Panc1 (cell line): ENCODE data around the gene TGDS. TPM values are rescaled to one million over a fixed set of nuclear protein-coding genes. Genes with fewer than 3 reads are reported as not detected.

ENCODE experiments used
- ATAC-seq: fragments of 200-7000 bp; cut with Tn5 transposase; 2 replicates; pipeline ENCODE4 v1.9.1; 2020; ENCODE audit warnings: mild to moderate bottlenecking, moderate library complexity
- BruUV-seq: library from RNA; stranded (reverse); fragments of 400-500 nt; replicated peaks from 2 replicates; lab custom pipeline; 2021; lab: Mats Ljungman, UMichigan
- CTCF ChIA-PET: fragments of 300-600 bp; sonication (Branson Sonifier 250); formaldehyde crosslinking; loops from one replicate; lab custom pipeline; 2022; ENCODE audit warnings: antibody characterized with exemption; lab: Charles Lee
- POLR2A ChIA-PET: fragments of 300-600 bp; sonication (Branson Sonifier 250); formaldehyde crosslinking; loops from one replicate; lab custom pipeline; 2022; ENCODE audit warnings: antibody characterized with exemption; lab: Charles Lee
- DNase-seq: peaks from one replicate; pipeline ENCODE4 v3.0.0-alpha.2; 2010; ENCODE audit warnings: low read depth, low spot score
- H3K27ac ChIP-seq: 2 replicates; pipeline ENCODE4 v1.5.1; 2011; ENCODE audit warnings: mild to moderate bottlenecking, low read length, inconsistent platforms
- H3K27me3 ChIP-seq: fragments of 200-500 bp; sonication (Bioruptor generic); 2 replicates; pipeline ENCODE4 v1.6.0; 2014; ENCODE audit warnings: low read length, inconsistent platforms; ENCODE audit not compliant: control insufficient read depth, insufficient read depth
- H3K36me3 ChIP-seq: fragments of 200-500 bp; sonication (Bioruptor generic); 2 replicates; pipeline ENCODE4 v1.5.1; 2014; ENCODE audit warnings: inconsistent platforms, mild to moderate bottlenecking, low read length, moderate library complexity; ENCODE audit not compliant: control insufficient read depth, insufficient read depth
- H3K4me1 ChIP-seq: 2 replicates; pipeline ENCODE4 v1.5.1; 2011; ENCODE audit warnings: inconsistent platforms, mild to moderate bottlenecking, low read length, moderate library complexity; ENCODE audit not compliant: control insufficient read depth, insufficient read depth
- H3K4me3 ChIP-seq, 2 experiments: 2 replicates each; pipeline ENCODE4 v1.5.1; 2011 to 2012; ENCODE audit warnings: low read depth in 2 of 2, low read length in 2 of 2, mild to moderate bottlenecking in 2 of 2, inconsistent platforms in 1 of 2, moderate library complexity in 1 of 2
- H3K9me3 ChIP-seq: fragments of 200-500 bp; sonication (Bioruptor generic); 2 replicates; pipeline ENCODE4 v1.5.1; 2014; ENCODE audit warnings: low read depth, mild to moderate bottlenecking, inconsistent platforms, low read length, moderate library complexity; ENCODE audit not compliant: control insufficient read depth, insufficient read depth
- POLR2AphosphoS5 ChIP-seq: IDR thresholded peaks from 2 replicates; pipeline ENCODE4 v1.6.1; 2012; ENCODE audit warnings: mild to moderate bottlenecking, low read depth, low read length, moderate library complexity
- SIN3A ChIP-seq: IDR thresholded peaks from 2 replicates; pipeline ENCODE4 v1.6.1; 2012; ENCODE audit warnings: low read depth, mild to moderate bottlenecking, low read length, moderate library complexity, borderline replicate concordance; ENCODE audit not compliant: insufficient read depth
- TCF7L2 ChIP-seq: IDR thresholded peaks from 2 replicates; pipeline ENCODE4 v1.6.1; 2011; ENCODE audit warnings: mild to moderate bottlenecking, low read depth, low read length, inconsistent platforms
- in situ Hi-C: cut with HindIII; loops from 2 replicates; pipeline ENCODE4 v1.10.0; 2016; ENCODE audit warnings: low sequenced_read_pairs, low pct_unique_long_range_greater_than_20kb
- intact Hi-C: fragments of 100-400 bp; cut with micrococcal nuclease; formaldehyde crosslinking; loops from one replicate; pipeline ENCODE4 v1.10.0; 2022; ENCODE audit not compliant: unreplicated experiment
- total RNA-seq: library from RNA; stranded (reverse); gene quantifications from one replicate; pipeline ENCODE4 v1.2.1, GENCODE V29; 2021; ENCODE audit not compliant: unreplicated experiment
- TF ChIP-seq, protein P1 (sequence below): fragments of 450-650 bp; IDR thresholded peaks from 2 replicates; pipeline ENCODE4 v1.5.1; 2017; ENCODE audit warnings: mild to moderate bottlenecking
- TF ChIP-seq, protein P2 (sequence below), 2 experiments: IDR thresholded peaks; 2 replicates each; pipeline ENCODE4 v1.6.1; 2011 to 2012; ENCODE audit warnings: low read depth in 2 of 2, control low read depth in 1 of 2, low read length in 1 of 2, mild to moderate bottlenecking in 1 of 2, moderate library complexity in 1 of 2; ENCODE audit not compliant: insufficient read depth in 1 of 2

The TGDS gene
- total RNA-seq, 1 experiment from 2014 or later: 7.9 TPM

DNA sequence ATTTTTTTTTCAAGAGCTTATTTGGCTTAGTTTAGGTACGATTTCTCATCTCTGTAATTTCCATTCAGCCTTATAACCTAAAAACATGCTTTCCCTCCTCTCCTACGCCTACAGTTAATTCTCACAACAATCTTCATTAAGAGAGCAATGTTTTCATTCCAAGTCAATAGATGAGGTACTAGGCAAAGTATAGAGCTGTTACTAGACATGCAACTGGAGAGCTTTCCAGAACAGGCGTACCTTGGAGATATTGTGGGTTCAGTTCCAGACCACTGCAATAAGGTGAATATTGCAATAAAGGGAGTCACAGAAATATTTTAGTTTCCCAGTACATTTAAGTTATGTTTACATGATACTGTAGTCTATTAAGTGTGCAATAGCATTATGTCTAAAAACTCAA is 34.8 kb downstream of the TGDS start:
- no peaks in the 10 kb centered on the region for H3K27me3 ChIP-seq
- ChIA-PET CTCF (no interaction called here), POLR2A (interaction anchor here (0.6 kb wide), 1 partner anchor 42 kb away, joined by 3 read pairs; no protein-coding TSS in a partner anchor)
- no peak overlapping the region for H3K4me3 ChIP-seq
- DNase-seq: no peak
- no peak overlapping the region for H3K27ac ChIP-seq
- in situ Hi-C loops (no loop called here), intact Hi-C loops (no loop called here)
- no peaks in the 10 kb centered on the region for H3K36me3 ChIP-seq
- BruUV-seq: no TSS peak
- H3K9me3 ChIP-seq: no peaks in the 10 kb centered on the region
- no peak for ATAC-seq
- H3K4me1 ChIP-seq: no peaks in the 10 kb centered on the region
- no peak for TF ChIP-seq POLR2AphosphoS5
- TF ChIP-seq TCF7L2: no peak
- TF ChIP-seq, protein P1, sequence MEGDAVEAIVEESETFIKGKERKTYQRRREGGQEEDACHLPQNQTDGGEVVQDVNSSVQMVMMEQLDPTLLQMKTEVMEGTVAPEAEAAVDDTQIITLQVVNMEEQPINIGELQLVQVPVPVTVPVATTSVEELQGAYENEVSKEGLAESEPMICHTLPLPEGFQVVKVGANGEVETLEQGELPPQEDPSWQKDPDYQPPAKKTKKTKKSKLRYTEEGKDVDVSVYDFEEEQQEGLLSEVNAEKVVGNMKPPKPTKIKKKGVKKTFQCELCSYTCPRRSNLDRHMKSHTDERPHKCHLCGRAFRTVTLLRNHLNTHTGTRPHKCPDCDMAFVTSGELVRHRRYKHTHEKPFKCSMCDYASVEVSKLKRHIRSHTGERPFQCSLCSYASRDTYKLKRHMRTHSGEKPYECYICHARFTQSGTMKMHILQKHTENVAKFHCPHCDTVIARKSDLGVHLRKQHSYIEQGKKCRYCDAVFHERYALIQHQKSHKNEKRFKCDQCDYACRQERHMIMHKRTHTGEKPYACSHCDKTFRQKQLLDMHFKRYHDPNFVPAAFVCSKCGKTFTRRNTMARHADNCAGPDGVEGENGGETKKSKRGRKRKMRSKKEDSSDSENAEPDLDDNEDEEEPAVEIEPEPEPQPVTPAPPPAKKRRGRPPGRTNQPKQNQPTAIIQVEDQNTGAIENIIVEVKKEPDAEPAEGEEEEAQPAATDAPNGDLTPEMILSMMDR: no peak
- no peak for TF ChIP-seq SIN3A
- TF ChIP-seq, protein P2, sequence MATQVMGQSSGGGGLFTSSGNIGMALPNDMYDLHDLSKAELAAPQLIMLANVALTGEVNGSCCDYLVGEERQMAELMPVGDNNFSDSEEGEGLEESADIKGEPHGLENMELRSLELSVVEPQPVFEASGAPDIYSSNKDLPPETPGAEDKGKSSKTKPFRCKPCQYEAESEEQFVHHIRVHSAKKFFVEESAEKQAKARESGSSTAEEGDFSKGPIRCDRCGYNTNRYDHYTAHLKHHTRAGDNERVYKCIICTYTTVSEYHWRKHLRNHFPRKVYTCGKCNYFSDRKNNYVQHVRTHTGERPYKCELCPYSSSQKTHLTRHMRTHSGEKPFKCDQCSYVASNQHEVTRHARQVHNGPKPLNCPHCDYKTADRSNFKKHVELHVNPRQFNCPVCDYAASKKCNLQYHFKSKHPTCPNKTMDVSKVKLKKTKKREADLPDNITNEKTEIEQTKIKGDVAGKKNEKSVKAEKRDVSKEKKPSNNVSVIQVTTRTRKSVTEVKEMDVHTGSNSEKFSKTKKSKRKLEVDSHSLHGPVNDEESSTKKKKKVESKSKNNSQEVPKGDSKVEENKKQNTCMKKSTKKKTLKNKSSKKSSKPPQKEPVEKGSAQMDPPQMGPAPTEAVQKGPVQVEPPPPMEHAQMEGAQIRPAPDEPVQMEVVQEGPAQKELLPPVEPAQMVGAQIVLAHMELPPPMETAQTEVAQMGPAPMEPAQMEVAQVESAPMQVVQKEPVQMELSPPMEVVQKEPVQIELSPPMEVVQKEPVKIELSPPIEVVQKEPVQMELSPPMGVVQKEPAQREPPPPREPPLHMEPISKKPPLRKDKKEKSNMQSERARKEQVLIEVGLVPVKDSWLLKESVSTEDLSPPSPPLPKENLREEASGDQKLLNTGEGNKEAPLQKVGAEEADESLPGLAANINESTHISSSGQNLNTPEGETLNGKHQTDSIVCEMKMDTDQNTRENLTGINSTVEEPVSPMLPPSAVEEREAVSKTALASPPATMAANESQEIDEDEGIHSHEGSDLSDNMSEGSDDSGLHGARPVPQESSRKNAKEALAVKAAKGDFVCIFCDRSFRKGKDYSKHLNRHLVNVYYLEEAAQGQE (IDR thresholded peaks at IDR 0.05; ENCODE audit: insufficient read depth in 1 of 2, low read depth in 2 of 2, low read length in 1 of 2): no peak

DNA sequence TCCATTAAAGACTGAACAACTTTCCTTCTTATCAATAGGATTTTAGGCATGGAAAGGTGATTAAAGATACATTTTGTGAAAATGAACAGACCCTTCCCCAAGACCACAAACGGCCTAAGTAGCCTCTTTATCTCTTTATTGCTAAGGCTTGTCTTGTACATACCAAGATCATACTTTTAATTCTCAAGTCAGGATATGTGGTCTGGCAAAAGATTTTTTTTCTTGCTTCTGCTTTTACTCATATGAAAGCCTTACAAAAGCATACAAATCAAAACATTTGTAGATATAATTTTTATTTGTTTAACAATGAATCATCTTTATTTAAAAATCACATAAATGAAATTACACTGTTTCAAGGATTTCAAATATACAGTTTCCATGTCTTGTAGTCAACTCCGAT is 35.8 kb downstream of the TGDS start:
- BruUV-seq: no TSS peak
- no peak overlapping the region for H3K4me3 ChIP-seq
- H3K9me3 ChIP-seq: no peaks in the 10 kb centered on the region
- intact Hi-C loops: no loop called here
- no peaks in the 10 kb centered on the region for H3K4me1 ChIP-seq
- no peak for DNase-seq
- TF ChIP-seq POLR2AphosphoS5: no peak
- H3K36me3 ChIP-seq: no peaks in the 10 kb centered on the region
- in situ Hi-C loops: no loop called here
- ATAC-seq: no peak
- no peak overlapping the region for H3K27ac ChIP-seq
- ChIA-PET POLR2A (no interaction called here), CTCF (no interaction called here)
- no peaks in the 10 kb centered on the region for H3K27me3 ChIP-seq

DNA sequence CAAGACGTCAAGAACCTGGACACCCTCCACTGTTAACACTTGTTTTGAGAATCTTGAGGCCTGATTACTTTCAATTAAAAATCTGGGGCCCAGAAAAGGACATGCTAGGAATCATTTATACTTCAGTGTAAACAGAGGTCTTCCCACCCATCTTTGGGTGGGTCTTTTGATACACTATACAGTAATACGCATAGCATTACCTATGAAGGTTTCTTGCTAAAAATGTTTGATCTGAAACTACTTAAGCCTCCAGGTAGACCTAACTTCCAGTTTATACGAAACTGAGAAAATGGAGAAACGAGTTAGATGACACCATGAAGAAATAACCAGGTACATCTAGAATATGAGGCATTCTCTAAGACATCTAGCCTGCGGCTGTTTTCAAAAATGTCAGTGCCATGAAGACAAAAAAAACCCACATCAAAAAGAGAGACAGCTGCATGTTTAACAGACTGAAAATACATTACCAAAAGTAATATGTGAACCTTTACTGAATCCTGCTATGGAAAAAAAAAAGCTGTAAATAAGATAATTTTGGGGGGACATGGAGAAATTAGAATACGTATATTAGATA is 36.6 kb downstream of the TGDS start:
- Histone ChIP-seq H3K4me1 (no peaks in the 10 kb centered on the region), H3K36me3 (no peaks in the 10 kb centered on the region), H3K4me3 (no peak overlapping the region), H3K27ac (no peak overlapping the region), H3K9me3 (no peaks in the 10 kb centered on the region), H3K27me3 (no peaks in the 10 kb centered on the region)
- ATAC-seq (no peak), DNase-seq (no peak)
- TF ChIP-seq SIN3A (no peak), POLR2AphosphoS5 (no peak), TCF7L2 (no peak)
- TF ChIP-seq, protein P2 (IDR thresholded peaks at IDR 0.05; ENCODE audit: insufficient read depth in 1 of 2, low read depth in 2 of 2, low read length in 1 of 2): no peak
- TF ChIP-seq, protein P1: no peak
- intact Hi-C loops: no loop called here
- in situ Hi-C loops: no loop called here
- CTCF ChIA-PET: no interaction called here
- BruUV-seq: no TSS peak
- POLR2A ChIA-PET: no interaction called here
